Activated T-helper 1 cell treated with anti-CD3 and anti-CD28 coated beads, Interleukin-12 subunit alpha, Interleukin-12 subunit beta, Interleukin-2, Interleukin-4 antibody, amounts not matched to agents 30 ng/mL and 10 ng/mL and 1 ng/mL, durations not matched to agents 14 hours and 24 hours and 36 hours (primary cell): ENCODE results near the gene FAM114A2. TPM values are rescaled to one million over a fixed set of nuclear protein-coding genes. Genes with fewer than 3 reads are reported as not detected.

ENCODE experiments used
- DNase-seq: peaks from one replicate; pipeline ENCODE4 v3.0.0; 2021; ENCODE audit warnings: low spot score
- H3K27ac Mint-ChIP-seq: one replicate; pipeline ENCODE4 v1.8.0; 2021; ENCODE audit warnings: mild to moderate bottlenecking, mixed read lengths
- H3K27me3 Mint-ChIP-seq: one replicate; pipeline ENCODE4 v1.8.0; 2022; ENCODE audit warnings: mild to moderate bottlenecking, moderate library complexity, mixed read lengths; ENCODE audit not compliant: insufficient read depth
- H3K36me3 Mint-ChIP-seq: one replicate; pipeline ENCODE4 v1.8.0; 2021; ENCODE audit warnings: low read depth, mixed read lengths
- H3K4me1 Mint-ChIP-seq: one replicate; pipeline ENCODE4 v1.8.0; 2021; ENCODE audit warnings: low read depth, mixed read lengths
- H3K4me3 Mint-ChIP-seq: one replicate; pipeline ENCODE4 v1.8.0; 2021; ENCODE audit warnings: mild to moderate bottlenecking, moderate library complexity, mixed read lengths
- H3K9me3 Mint-ChIP-seq: one replicate; pipeline ENCODE4 v1.8.0; 2021; ENCODE audit warnings: mixed read lengths
- intact Hi-C: fragments of 100-400 bp; cut with micrococcal nuclease; formaldehyde crosslinking; loops from one replicate; pipeline ENCODE4 v1.15.1; 2024
- total RNA-seq: library from RNA; stranded (reverse); gene quantifications from 2 replicates; pipeline ENCODE4 v1.2.3, GENCODE V29; 2022

FAM114A2 gene
- total RNA-seq, 1 donor from 2014 or later, result 28.3 TPM

DNA sequence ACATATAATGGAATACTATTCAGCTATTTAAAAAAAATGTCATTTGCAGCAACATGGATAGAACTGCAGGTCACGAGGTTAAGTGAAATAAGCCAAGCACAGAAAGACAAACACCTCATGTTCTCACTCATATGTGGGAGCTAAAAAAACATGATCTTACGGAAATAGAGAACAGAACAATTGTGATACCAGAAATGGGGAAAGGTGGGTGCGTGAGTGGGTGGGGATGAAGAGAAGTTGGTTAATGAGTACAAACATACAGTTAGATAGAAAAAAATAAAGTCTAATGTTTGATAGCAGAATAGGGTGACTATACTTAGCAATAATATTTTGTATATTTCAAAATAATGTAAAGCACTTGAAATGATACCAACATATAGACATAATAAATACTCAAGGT is 38.7 kb downstream of the FAM114A2 start:
- H3K9me3 Mint-ChIP-seq, result no peaks in the 10 kb centered on the region
- no peaks in the 10 kb centered on the region for H3K4me1 Mint-ChIP-seq
- H3K27ac Mint-ChIP-seq, result no peak overlapping the region
- H3K4me3 Mint-ChIP-seq, result no peak overlapping the region
- no peaks in the 10 kb centered on the region for H3K27me3 Mint-ChIP-seq
- no peak for DNase-seq
- intact Hi-C loops, result no loop called here
- peaks cover 25% of the 10 kb centered on the region for H3K36me3 Mint-ChIP-seq

DNA sequence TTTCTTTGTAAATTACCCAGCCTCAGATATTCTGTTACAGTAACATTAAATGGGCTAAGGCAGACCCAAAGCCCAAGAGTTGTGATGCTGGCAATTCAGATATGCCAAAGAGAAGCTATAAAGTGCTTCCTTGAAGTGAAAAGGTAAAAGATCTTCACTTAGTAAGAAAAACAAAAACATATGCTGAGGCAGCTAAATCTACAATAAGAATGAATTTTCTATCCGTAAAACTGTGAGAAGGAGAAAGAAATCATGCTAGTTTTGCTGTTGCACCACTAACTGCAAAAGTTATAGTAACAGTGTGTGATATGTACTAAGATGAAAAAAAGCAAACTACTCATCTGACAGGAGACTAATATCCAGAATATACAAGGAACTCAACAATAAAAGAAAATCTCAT is 39.9 kb downstream of the FAM114A2 start:
- peaks cover 28% of the 10 kb centered on the region for H3K36me3 Mint-ChIP-seq
- H3K4me1 Mint-ChIP-seq, result peaks cover 7% of the 10 kb centered on the region
- H3K27me3 Mint-ChIP-seq, result no peaks in the 10 kb centered on the region
- no peak for DNase-seq
- no peak overlapping the region for H3K27ac Mint-ChIP-seq
- H3K4me3 Mint-ChIP-seq, result no peak overlapping the region
- intact Hi-C loops, result no loop called here
- no peaks in the 10 kb centered on the region for H3K9me3 Mint-ChIP-seq

DNA sequence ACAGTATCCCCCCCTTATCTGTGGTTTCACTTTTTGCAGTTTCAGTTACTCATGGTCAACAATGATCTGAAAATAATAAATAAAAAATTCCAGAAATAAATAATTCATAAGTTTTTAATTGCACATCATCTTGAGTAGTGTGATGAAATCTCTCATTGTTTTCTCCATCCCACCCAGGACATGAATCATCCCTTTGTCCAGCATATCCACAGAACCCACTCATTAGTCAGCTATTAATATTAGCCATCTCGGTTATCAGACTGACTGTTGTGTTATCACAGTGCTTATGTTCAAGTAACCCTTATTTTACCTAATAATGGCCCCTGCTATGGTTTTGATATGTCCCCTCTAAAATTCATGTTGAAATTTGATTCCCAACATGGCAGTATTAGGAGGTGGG is 40.7 kb downstream of the FAM114A2 start:
- intact Hi-C loops, result no loop called here
- H3K4me3 Mint-ChIP-seq, result no peak overlapping the region
- peaks cover 7% of the 10 kb centered on the region for H3K4me1 Mint-ChIP-seq
- no peak for DNase-seq
- H3K36me3 Mint-ChIP-seq, result peaks cover 28% of the 10 kb centered on the region
- no peak overlapping the region for H3K27ac Mint-ChIP-seq
- H3K9me3 Mint-ChIP-seq, result no peaks in the 10 kb centered on the region
- H3K27me3 Mint-ChIP-seq, result no peaks in the 10 kb centered on the region

DNA sequence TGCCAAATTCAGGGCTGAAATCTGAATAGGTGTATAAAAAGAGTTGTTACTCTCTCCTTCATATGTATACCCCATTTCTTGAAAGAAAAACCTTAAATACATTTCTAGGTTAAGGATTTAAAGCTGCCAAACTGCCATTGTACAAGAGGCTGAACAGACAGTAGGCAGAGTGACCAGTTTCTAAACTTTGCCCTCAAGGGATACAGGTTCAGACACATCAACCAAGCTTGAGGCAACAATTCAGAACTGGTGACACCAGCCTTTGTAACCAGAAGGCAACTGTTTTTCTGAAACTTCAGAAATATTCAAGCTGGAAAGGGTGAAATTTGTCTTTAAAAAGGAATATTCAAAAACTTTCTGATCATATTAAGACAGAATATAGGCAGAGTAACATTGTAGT is 47.5 kb downstream of the FAM114A2 start:
- no peak for DNase-seq
- peaks cover 2% of the 10 kb centered on the region for H3K27me3 Mint-ChIP-seq
- H3K36me3 Mint-ChIP-seq, result peaks cover 20% of the 10 kb centered on the region
- peaks cover 7% of the 10 kb centered on the region for H3K4me1 Mint-ChIP-seq
- no peak overlapping the region for H3K27ac Mint-ChIP-seq
- no peaks in the 10 kb centered on the region for H3K9me3 Mint-ChIP-seq
- H3K4me3 Mint-ChIP-seq, result no peak overlapping the region
- intact Hi-C loops, result no loop called here

DNA sequence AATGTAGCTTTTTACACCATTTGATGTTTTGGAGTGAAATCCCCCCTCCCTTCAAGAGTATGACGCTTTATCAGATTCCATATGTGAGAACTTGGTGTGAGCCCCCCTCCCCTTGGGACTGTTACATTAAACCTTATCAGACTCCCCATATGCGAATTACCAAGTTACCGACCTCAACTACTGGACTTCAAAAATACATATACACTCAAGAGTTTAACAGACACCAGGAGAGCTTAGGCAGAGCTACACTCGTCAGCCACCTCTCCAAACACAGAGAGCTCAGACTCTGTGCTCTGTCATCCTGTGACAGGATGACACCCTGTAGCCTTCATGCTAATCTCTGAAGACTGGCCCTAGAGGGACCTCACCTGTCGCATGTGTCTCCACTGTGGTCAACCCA is 50.2 kb downstream of the FAM114A2 start:
- Mint-ChIP-seq H3K27ac (no peak overlapping the region), H3K27me3 (peaks cover 2% of the 10 kb centered on the region), H3K36me3 (peaks cover 10% of the 10 kb centered on the region), H3K4me1 (no peaks in the 10 kb centered on the region), H3K4me3 (no peak overlapping the region), H3K9me3 (no peaks in the 10 kb centered on the region)
- no peak for DNase-seq
- intact Hi-C loops, result no loop called here

DNA sequence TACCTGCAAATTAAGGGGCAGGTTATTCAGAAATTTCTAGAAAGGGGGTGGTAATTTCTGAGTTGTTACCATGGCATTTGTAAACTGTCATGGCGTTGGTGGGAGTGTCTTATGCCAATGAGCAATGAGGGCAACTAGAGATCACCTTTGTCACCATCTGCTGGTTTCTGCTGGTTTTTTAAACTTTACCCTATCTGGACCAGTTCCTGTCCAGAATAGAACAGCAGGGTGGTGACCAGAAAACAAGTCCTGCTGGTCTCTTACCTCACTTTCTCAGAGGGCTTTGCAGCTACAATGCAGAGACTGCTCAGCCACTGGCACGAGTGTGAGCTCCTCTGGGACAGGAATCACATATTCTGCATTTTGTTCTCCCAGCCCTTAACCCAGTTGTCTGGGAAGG is 51.4 kb downstream of the FAM114A2 start:
- Mint-ChIP-seq H3K4me3 (no peak overlapping the region), H3K4me1 (no peaks in the 10 kb centered on the region), H3K27me3 (peaks cover 2% of the 10 kb centered on the region), H3K27ac (no peak overlapping the region), H3K9me3 (no peaks in the 10 kb centered on the region), H3K36me3 (peaks cover 8% of the 10 kb centered on the region)
- no peak for DNase-seq
- intact Hi-C loops, result no loop called here

DNA sequence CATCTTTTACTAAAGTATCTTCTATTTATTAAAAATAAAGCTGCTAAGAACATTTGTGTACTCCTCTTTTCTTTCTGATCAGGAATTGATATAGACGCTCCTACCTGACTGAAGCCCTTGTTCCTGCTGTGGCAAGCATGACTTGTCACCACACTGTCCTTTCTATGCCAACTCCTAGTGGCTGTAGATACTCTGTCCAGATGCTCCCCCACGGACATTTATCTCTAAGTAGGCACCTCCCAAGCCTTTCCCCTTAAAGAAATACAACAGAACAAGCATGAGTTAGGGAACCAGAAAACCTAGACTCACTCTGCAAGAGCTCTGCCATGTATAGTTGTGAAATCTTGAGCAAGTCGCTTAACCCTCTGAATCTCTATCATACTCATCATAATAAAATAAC is 53.2 kb downstream of the FAM114A2 start:
- Mint-ChIP-seq H3K27me3 (peaks cover 2% of the 10 kb centered on the region), H3K27ac (no peak overlapping the region)

DNA sequence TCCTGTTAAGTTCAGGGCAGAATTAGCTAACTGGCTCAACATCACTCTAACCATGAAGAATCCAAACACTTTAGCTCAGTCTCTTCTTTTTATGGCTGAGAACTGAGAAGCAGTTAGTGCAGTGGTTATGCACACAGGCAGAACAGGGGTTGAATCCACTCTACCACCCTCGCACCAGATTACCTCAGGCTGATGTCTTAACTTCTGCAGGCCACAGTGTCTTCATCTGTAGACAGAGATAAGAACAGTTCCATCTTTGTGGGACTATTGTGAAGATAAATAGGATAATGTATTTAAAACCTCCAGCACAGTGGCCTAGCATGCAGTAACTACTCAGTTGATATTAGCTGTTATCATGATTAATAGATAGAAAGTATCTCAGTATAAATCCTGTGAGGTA is 54.8 kb downstream of the FAM114A2 start:
- Mint-ChIP-seq H3K27me3 (peaks cover 7% of the 10 kb centered on the region), H3K36me3 (no peaks in the 10 kb centered on the region), H3K4me3 (no peak overlapping the region), H3K9me3 (no peaks in the 10 kb centered on the region), H3K27ac (no peak overlapping the region), H3K4me1 (no peaks in the 10 kb centered on the region)
- no peak for DNase-seq
- intact Hi-C loops, result no loop called here

More for the DNA sequence above, 53.2 kb downstream of the FAM114A2 start:
- Mint-ChIP-seq H3K4me1 (no peaks in the 10 kb centered on the region), H3K9me3 (no peaks in the 10 kb centered on the region), H3K4me3 (no peak overlapping the region), H3K36me3 (no peaks in the 10 kb centered on the region)
- intact Hi-C loops, result no loop called here
- no peak for DNase-seq

DNA sequence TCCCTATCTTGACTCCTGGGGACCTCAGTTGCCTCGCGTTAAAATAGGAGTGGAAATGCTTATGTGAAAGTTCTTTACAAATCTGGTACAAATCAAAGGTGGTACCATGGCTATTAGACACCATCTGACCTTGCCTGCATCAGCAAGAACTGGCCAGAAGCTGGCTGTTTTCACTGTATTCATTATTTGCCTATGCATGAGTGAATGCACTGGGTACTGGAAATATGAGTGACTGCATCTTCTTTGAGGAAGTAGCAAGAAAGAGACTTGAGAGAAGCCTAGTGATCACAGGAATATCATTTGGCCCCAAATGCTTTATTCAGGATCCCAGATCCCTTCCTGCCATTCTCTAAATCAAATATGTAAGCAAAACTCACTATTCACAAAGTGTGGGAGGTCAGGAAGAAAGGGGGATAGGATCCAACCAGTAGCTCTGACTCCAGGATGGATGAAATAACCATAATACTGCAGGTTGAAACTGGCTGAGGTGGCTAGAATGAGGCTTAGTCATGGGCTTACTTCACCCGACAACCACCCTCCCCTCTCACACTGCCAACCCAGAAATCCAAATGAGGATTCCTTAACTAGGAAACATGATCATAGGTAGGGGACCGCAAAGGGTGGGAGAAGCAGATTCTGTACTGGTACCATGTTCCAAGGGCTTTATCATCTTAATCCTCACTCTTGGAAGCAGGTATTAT is 56.7 kb downstream of the FAM114A2 start:
- peaks cover 12% of the 10 kb centered on the region for H3K27me3 Mint-ChIP-seq
- H3K4me1 Mint-ChIP-seq, result no peaks in the 10 kb centered on the region
- H3K36me3 Mint-ChIP-seq, result no peaks in the 10 kb centered on the region
- H3K9me3 Mint-ChIP-seq, result no peaks in the 10 kb centered on the region
- H3K27ac Mint-ChIP-seq, result no peak overlapping the region
- intact Hi-C loops, result no loop called here
- H3K4me3 Mint-ChIP-seq, result no peak overlapping the region
- no peak for DNase-seq

DNA sequence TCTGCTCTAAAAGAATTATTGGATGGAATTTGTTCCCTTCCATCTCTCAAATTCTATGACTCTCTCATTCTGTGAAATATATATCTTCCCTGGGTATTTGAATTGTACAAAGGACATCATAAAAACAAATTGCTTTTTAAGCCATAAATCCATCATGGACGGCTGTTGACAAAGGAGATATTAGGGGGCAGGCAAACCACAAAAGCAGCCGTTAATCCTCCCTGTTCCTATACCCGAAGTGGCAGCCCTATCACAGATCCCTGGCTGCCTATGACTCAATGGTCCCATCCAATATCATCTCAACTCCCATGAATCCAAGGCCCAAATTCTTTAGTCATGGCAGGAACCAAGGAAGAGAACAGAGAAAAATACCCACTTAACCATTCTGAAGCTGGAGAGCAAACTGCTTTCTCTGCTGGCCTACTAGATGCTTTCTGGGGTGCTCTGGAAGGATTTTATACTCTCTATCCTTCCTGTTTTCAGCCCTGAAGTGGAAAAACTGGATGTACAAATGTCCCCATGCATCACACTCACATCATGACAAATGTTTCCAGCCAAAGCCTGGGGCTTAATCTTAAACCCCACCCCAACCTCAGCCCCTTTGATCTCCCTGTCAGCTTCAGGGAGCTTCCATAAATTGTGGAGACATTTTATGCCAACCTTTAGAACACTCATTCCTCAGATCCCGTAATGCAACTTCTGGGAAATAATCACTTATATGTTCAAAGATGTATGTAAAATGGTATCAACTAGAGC is 59.5 kb downstream of the FAM114A2 start:
- Mint-ChIP-seq H3K27ac (no peak overlapping the region), H3K4me1 (no peaks in the 10 kb centered on the region), H3K4me3 (no peak overlapping the region), H3K27me3 (peaks cover 18% of the 10 kb centered on the region), H3K9me3 (no peaks in the 10 kb centered on the region), H3K36me3 (no peaks in the 10 kb centered on the region)
- no peak for DNase-seq
- intact Hi-C loops, result no loop called here

DNA sequence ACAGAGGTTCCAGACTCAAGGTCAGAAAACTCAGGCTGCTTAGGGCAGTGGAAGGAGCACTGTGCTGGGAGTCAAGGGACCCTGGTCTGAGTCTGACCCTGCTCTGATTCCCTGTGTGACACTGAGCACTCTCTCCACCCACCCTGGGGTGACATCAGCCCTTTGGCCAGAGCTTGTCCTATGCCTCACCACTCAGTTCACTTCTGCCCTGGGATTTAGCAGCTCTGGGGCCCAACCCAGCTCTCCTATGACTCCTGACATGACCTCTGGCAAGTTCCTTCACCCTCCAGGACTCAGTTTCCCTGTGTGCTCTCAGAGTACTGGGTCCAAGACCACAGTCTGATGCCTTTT is 63.9 kb downstream of the FAM114A2 start:
- intact Hi-C loops, result loop anchor here (1.0 to 2.0 kb wide), 6 partner anchors 64 to 636 kb away; partner anchors contain the start of genes FAM114A2 and MFAP3
- H3K4me3 Mint-ChIP-seq, result no peak overlapping the region
- no peak overlapping the region for H3K27ac Mint-ChIP-seq
- H3K9me3 Mint-ChIP-seq, result no peaks in the 10 kb centered on the region
- peaks cover 18% of the 10 kb centered on the region for H3K27me3 Mint-ChIP-seq
- H3K4me1 Mint-ChIP-seq, result no peaks in the 10 kb centered on the region
- no peak for DNase-seq
- H3K36me3 Mint-ChIP-seq, result no peaks in the 10 kb centered on the region

DNA sequence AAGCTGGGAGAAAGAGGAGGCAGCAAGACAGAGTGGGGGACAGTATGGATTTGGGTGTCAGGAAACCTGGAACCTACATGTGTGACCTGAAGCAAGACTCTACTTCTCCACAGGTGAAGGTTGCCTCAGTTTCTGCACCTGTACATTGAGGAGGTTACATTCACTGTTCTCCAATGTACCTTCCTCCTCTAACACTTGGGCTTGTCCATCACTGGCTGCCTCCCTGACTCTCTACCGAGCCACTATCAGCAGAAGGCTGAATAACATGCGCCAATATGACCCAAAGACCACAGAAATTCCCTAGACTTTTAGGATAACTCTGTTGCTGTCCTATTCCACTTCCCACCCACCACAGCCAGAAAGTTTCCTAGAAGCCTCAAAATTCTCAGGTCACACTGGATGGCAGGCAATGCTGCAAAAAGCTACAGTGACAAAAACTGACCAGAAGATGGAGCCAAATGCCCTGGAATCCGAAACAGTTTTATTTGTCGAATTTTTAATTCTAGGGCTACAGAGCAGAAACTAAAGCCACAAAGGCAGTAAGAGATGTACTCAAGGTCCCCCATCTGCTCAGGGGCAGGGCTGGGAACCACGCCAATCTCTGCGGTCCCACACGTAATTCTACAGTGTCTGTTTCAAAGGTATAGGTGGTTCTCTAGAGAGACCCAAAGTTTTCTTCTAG is 64.4 kb downstream of the FAM114A2 start:
- Mint-ChIP-seq H3K27ac (no peak overlapping the region), H3K36me3 (no peaks in the 10 kb centered on the region), H3K27me3 (peaks cover 15% of the 10 kb centered on the region), H3K4me3 (no peak overlapping the region), H3K9me3 (no peaks in the 10 kb centered on the region), H3K4me1 (no peaks in the 10 kb centered on the region)
- intact Hi-C loops, result loop anchor here (1.0 to 2.0 kb wide), 6 partner anchors 65 to 636 kb away; partner anchors contain the start of genes FAM114A2 and MFAP3
- DNase-seq, result no peak

DNA sequence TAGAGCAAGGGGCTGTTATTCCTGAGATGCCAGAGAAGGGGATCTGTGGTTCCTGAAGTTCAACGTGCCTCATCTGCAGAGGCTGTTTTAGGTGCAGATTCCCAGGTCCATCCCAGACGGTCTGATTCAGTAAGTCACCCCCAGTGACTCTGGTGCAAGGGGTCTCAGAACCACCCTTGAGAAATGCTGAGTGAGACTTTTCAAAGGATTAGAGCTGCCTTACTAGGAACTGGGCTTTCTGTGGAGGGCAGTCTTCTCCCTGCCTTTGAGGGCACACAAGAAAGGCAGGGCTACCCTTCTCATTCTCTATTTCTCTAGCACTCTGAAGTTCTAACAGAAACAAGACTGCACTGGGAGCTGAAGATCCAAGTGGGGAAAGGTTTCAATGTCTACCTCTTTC is 66.5 kb downstream of the FAM114A2 start:
- intact Hi-C loops, result no loop called here
- H3K4me1 Mint-ChIP-seq, result no peaks in the 10 kb centered on the region
- H3K9me3 Mint-ChIP-seq, result no peaks in the 10 kb centered on the region
- H3K4me3 Mint-ChIP-seq, result no peak overlapping the region
- H3K27me3 Mint-ChIP-seq, result peaks cover 9% of the 10 kb centered on the region
- no peaks in the 10 kb centered on the region for H3K36me3 Mint-ChIP-seq
- no peak for DNase-seq
- no peak overlapping the region for H3K27ac Mint-ChIP-seq
